Measurements from ENCODE around the gene MARK1. TPM values are rescaled to one million over a fixed set of nuclear protein-coding genes. Genes with fewer than 3 reads are reported as not detected.

MARK1 gene
- total RNA-seq, 4 donors from 2014 or later = 2.2 to 5.3 (median 3.7) TPM

GRCh38 chr1:220699044-220699443, 171.1 kb downstream of the MARK1 start:
- TF ChIP-seq CTCF (IDR thresholded peaks at IDR 0.05) (no peak), POLR2A (IDR thresholded peaks at IDR 0.05) (no peak)
- intact Hi-C loops (cut with DNase I; ENCODE audit: low total_unique reads) = no loop called here
- DNase-seq (ENCODE audit: low spot score in 2 of 2) = no peak
- H3K4me3 ChIP-seq (ENCODE audit: low read depth, poor library complexity, severe bottlenecking) = no peak overlapping the region
- WGBS, 2 donors = 81 to 85% methylated on average over 3 of the region's 3 CpGs

GRCh38 chr1:220700556-220701179, 172.7 kb downstream of the MARK1 start:
- WGBS, 2 donors = 5 to 30% methylated on average over 2 of the region's 2 CpGs

GRCh38 chr1:220701974-220702373, 174.0 kb downstream of the MARK1 start:
- H3K4me3 ChIP-seq (ENCODE audit: low read depth, poor library complexity, severe bottlenecking) = no peak overlapping the region
- DNase-seq (ENCODE audit: low spot score in 2 of 2) = no peak
- WGBS, 2 donors = 67 to 78% methylated on average over 6 of the region's 6 CpGs
- TF ChIP-seq CTCF (IDR thresholded peaks at IDR 0.05) = no peak
- no peak for TF ChIP-seq POLR2A (IDR thresholded peaks at IDR 0.05)
- intact Hi-C loops (cut with DNase I; ENCODE audit: low total_unique reads) = no loop called here

More at GRCh38 chr1:220700556-220701179, 172.7 kb downstream of the MARK1 start:
- no peak overlapping the region for H3K4me3 ChIP-seq (ENCODE audit: low read depth, poor library complexity, severe bottlenecking)
- intact Hi-C loops (cut with DNase I; ENCODE audit: low total_unique reads) = no loop called here
- no peak for TF ChIP-seq CTCF (IDR thresholded peaks at IDR 0.05)
- TF ChIP-seq POLR2A (IDR thresholded peaks at IDR 0.05) = no peak
- DNase-seq (ENCODE audit: low spot score in 2 of 2) = no peak

GRCh38 chr1:220702733-220703270, 174.9 kb downstream of the MARK1 start:
- intact Hi-C loops (cut with DNase I; ENCODE audit: low total_unique reads) = no loop called here
- 46 to 48% methylated on average over 5 of the region's 5 CpGs for WGBS, 2 donors
- H3K4me3 ChIP-seq (ENCODE audit: low read depth, poor library complexity, severe bottlenecking) = no peak overlapping the region
- TF ChIP-seq CTCF (IDR thresholded peaks at IDR 0.05) = no peak
- TF ChIP-seq POLR2A (IDR thresholded peaks at IDR 0.05) = no peak
- no peak for DNase-seq (ENCODE audit: low spot score in 2 of 2)

- whole genome bisulfite sequencing, 2 donors = 87 to 90% methylated on average over 4 of the region's 4 CpGs
Measured at GRCh38 chr1:220703305-220703704, 175.4 kb downstream of the MARK1 start.

More at GRCh38 chr1:220703305-220703704, 175.4 kb downstream of the MARK1 start:
- intact Hi-C loops (cut with DNase I; ENCODE audit: low total_unique reads) = no loop called here
- no peak for TF ChIP-seq POLR2A (IDR thresholded peaks at IDR 0.05)
- TF ChIP-seq CTCF (IDR thresholded peaks at IDR 0.05) = no peak
- H3K4me3 ChIP-seq (ENCODE audit: low read depth, poor library complexity, severe bottlenecking) = no peak overlapping the region
- DNase-seq (ENCODE audit: low spot score in 2 of 2) = no peak
